ENCODE data around the gene BAIAP2L2. TPM values are rescaled to one million over a fixed set of nuclear protein-coding genes. Genes with fewer than 3 reads are reported as not detected.

Gene BAIAP2L2
- total and polyA plus RNA-seq, 10 of the 15 experiments (the other 5 are each of a cell fraction or from before 2014, with no cell fraction given) = 0.08 to 0.38 (median 0.14) TPM; not detected in 6

GRCh38 chr22:38049812-38050619 lies 60.5 kb downstream of the BAIAP2L2 start:
- BruUV-seq (replicated peaks) = no TSS peak
- ChIA-PET CTCF (interaction anchor here (0.7 to 1.4 kb wide), 4 partner anchors 12 to 522 kb away, joined by 3 to 5 read pairs (median 3); no protein-coding TSS in a partner anchor), POLR2A (no interaction called here), SMC1A (ENCODE audit: uncharacterized antibody, unreplicated experiment) (interaction anchor here (0.5 kb wide), 1 partner anchor 658 kb away, joined by 3 read pairs; no protein-coding TSS in a partner anchor), RAD21 (ENCODE audit: unreplicated experiment) (no interaction called here)
- no peaks in the 10 kb centered on the region for H3K36me3 ChIP-seq (ENCODE audit: control insufficient read depth in 2 of 2, insufficient read depth in 2 of 2, low read length in 1 of 2)
- no peak overlapping the region for H3K27ac ChIP-seq (ENCODE audit: control insufficient read depth, insufficient read depth)
- H3K27me3 ChIP-seq (replicated peaks in 1 of 2; ENCODE audit: control insufficient read depth in 2 of 2, insufficient read depth in 2 of 2, low read length in 1 of 2) = no peaks in the 10 kb centered on the region; a peak in 2 of 4 replicates
- in situ Hi-C loops (cut with MboI) = loop anchor here (5.0 kb wide), 1 partner anchor 522 kb away; the partner anchor contains the start of gene DMC1
- no peaks in the 10 kb centered on the region; the same call in 1 of the 2 replicates for H3K4me1 ChIP-seq (ENCODE audit: control insufficient read depth, insufficient read depth, low read length)
- WGBS (ENCODE audit: insufficient coverage, insufficient replicate concordance, low lambda C conversion rate, missing lambda C conversion rate) = 47% methylated on average over 18 of the region's 20 CpGs
- intact Hi-C loops (cut with micrococcal nuclease; ENCODE audit: unreplicated experiment) = loop anchor here (5.0 to 10.0 kb wide), 2 partner anchors 52 to 435 kb away; no protein-coding TSS in a partner anchor
- no peak overlapping the region for H3K4me3 ChIP-seq
- FAIRE-seq (no peak), DNase-seq (ENCODE audit: low read depth, low spot score) (no peak), ATAC-seq (no peak)
- no peak overlapping the region for H3K4me2 ChIP-seq (ENCODE audit: control insufficient read depth, insufficient read depth)
- H2AFZ ChIP-seq (ENCODE audit: control insufficient read depth, low read depth, low read length) = no peak overlapping the region
- no peaks in the 10 kb centered on the region for H3K9me3 ChIP-seq (replicated peaks; ENCODE audit: control insufficient read depth, insufficient read depth, low read length)
- TF ChIP-seq ETV6 (conservative IDR thresholded peaks at IDR 0.05 in 1 of 2, IDR thresholded peaks at IDR 0.05 in 1 of 2; ENCODE audit: borderline replicate concordance in 1 of 2, low read depth in 1 of 2) (no peak), SMC3 (IDR thresholded peaks at IDR 0.05; ENCODE audit: borderline replicate concordance, low read length) (no peak), JUND (IDR thresholded peaks at IDR 0.05; ENCODE audit: low read depth, low read length) (no peak), ZNF217 (IDR thresholded peaks at IDR 0.05) (no peak), ZNF592 (IDR thresholded peaks at IDR 0.05) (no peak), CBX3 (IDR thresholded peaks at IDR 0.05; ENCODE audit: borderline replicate concordance, low read depth) (no peak), MLLT1 (IDR thresholded peaks at IDR 0.05) (no peak), TAF1 (IDR thresholded peaks at IDR 0.05; ENCODE audit: borderline replicate concordance, low read depth, low read length) (no peak), ZNF24 (IDR thresholded peaks at IDR 0.05) (no peak), MEF2B (IDR thresholded peaks at IDR 0.05; ENCODE audit: partially characterized antibody, poor library complexity, severe bottlenecking) (no peak), NFYB (IDR thresholded peaks at IDR 0.05; ENCODE audit: insufficient read depth, low read depth, low read length) (no peak)
- TF ChIP-seq, protein P1, sequence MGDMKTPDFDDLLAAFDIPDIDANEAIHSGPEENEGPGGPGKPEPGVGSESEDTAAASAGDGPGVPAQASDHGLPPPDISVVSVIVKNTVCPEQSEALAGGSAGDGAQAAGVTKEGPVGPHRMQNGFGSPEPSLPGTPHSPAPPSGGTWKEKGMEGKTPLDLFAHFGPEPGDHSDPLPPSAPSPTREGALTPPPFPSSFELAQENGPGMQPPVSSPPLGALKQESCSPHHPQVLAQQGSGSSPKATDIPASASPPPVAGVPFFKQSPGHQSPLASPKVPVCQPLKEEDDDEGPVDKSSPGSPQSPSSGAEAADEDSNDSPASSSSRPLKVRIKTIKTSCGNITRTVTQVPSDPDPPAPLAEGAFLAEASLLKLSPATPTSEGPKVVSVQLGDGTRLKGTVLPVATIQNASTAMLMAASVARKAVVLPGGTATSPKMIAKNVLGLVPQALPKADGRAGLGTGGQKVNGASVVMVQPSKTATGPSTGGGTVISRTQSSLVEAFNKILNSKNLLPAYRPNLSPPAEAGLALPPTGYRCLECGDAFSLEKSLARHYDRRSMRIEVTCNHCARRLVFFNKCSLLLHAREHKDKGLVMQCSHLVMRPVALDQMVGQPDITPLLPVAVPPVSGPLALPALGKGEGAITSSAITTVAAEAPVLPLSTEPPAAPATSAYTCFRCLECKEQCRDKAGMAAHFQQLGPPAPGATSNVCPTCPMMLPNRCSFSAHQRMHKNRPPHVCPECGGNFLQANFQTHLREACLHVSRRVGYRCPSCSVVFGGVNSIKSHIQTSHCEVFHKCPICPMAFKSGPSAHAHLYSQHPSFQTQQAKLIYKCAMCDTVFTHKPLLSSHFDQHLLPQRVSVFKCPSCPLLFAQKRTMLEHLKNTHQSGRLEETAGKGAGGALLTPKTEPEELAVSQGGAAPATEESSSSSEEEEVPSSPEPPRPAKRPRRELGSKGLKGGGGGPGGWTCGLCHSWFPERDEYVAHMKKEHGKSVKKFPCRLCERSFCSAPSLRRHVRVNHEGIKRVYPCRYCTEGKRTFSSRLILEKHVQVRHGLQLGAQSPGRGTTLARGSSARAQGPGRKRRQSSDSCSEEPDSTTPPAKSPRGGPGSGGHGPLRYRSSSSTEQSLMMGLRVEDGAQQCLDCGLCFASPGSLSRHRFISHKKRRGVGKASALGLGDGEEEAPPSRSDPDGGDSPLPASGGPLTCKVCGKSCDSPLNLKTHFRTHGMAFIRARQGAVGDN (IDR thresholded peaks at IDR 0.05) = no peak
- no peaks in the 10 kb centered on the region for H3K79me2 ChIP-seq (ENCODE audit: control insufficient read depth, insufficient read depth, low read length)
- H3K9ac ChIP-seq (ENCODE audit: control insufficient read depth, insufficient read depth, low read length) = no peak overlapping the region
- no peaks in the 10 kb centered on the region for H4K20me1 ChIP-seq (ENCODE audit: control insufficient read depth, insufficient read depth)

Data from GM12878 (cell line).